ENCODE results near the gene SYT1. TPM values are rescaled to one million over a fixed set of nuclear protein-coding genes. Genes with fewer than 3 reads are reported as not detected.

The SYT1 gene
- total and polyA plus RNA-seq, 8 donors, result under 0.01 to 11.4 (median 0.88) TPM

DNA sequence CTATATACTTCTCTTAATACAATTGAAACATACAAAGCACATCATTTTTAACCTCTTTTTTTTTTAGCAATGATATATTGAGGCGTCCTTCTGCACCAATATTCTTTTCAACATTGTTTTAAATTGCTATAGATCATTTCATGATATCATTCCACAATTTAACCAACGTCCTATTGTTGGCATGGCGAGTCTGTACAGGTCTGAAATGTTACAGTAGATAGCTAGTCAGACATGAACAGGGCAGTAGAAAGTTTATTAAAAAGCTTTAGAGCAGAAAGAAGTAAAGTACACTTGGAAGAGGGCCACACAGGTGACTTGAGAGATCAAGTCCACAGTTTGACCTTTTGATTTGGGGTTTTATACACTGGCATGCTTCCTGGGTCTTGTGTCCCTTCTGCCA lies 547.2 kb downstream of the SYT1 start:
- Histone ChIP-seq H3K4me3 (no peak overlapping the region), H3K36me3 (no peaks in the 10 kb centered on the region), H3K9me3 (no peaks in the 10 kb centered on the region), H3K27me3 (no peaks in the 10 kb centered on the region), H3K4me1 (peaks cover 9 to 32% (median 15%) of the 10 kb centered on the region in 4 donors), H3K27ac (no peak overlapping the region)
- intact Hi-C loops (cut with DNase I; ENCODE audit: low total_unique reads), result no loop called here
- WGBS, 5 donors, result 56 to 81% (median 66%) methylated on average over 3 of the region's 3 CpGs
- no peak for DNase-seq
- TF ChIP-seq, protein P1, sequence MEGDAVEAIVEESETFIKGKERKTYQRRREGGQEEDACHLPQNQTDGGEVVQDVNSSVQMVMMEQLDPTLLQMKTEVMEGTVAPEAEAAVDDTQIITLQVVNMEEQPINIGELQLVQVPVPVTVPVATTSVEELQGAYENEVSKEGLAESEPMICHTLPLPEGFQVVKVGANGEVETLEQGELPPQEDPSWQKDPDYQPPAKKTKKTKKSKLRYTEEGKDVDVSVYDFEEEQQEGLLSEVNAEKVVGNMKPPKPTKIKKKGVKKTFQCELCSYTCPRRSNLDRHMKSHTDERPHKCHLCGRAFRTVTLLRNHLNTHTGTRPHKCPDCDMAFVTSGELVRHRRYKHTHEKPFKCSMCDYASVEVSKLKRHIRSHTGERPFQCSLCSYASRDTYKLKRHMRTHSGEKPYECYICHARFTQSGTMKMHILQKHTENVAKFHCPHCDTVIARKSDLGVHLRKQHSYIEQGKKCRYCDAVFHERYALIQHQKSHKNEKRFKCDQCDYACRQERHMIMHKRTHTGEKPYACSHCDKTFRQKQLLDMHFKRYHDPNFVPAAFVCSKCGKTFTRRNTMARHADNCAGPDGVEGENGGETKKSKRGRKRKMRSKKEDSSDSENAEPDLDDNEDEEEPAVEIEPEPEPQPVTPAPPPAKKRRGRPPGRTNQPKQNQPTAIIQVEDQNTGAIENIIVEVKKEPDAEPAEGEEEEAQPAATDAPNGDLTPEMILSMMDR (IDR thresholded peaks at IDR 0.05), result no peak

DNA sequence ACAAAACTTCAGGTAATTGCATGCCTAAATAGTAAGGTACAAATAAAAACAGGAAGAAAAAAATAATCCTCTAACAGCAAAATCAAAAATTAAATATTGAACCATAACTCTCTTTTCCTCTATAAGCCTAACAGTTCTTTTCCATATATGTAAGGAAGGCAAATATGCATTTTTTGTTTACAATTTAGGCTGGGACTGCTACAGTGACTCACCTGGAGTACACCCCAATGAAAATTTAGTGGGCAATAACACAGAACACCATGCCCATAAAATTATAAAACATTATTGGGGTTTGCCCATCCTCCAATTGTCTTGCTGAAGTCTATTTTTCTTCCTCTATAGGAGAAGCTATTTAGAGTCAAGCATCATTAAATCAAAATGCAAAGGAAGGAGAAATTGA lies 549.2 kb downstream of the SYT1 start:
- Histone ChIP-seq H3K27me3 (no peaks in the 10 kb centered on the region), H3K4me1 (peaks cover 5 to 22% (median 12%) of the 10 kb centered on the region in 4 donors), H3K9me3 (no peaks in the 10 kb centered on the region), H3K4me3 (no peak overlapping the region), H3K36me3 (no peaks in the 10 kb centered on the region), H3K27ac (peak overlapping the region in 1 of 5 donors; percentile 5)
- no peak for DNase-seq
- TF ChIP-seq, protein P1 (IDR thresholded peaks at IDR 0.05), result no peak
- TF ChIP-seq POLR2A (IDR thresholded peaks at IDR 0.05) (no peak), POLR2AphosphoS5 (IDR thresholded peaks at IDR 0.05) (no peak), EP300 (IDR thresholded peaks at IDR 0.05) (no peak)
- intact Hi-C loops (cut with DNase I; ENCODE audit: low total_unique reads), result no loop called here

DNA sequence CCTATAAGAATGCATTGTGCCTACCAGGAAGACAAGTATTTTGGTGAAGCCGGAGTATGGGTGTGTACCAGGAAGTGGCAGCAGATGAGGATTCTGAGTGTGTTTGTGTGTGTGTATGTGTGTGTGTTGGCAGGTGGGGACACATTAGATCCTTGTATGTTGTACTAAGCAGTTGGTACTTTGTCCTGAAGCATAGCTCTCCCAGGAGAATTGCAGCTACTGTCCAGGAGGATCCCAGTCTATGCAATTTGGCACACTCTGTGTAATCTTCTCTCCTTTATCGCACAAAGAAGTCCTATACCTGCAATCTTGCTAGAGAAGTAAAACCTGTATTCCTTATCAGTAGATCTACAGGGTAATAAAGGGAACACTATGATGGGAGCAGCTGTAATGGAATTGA lies 549.7 kb downstream of the SYT1 start:
- intact Hi-C loops (cut with DNase I; ENCODE audit: low total_unique reads), result no loop called here
- H3K4me1 ChIP-seq, result peaks cover 5 to 19% (median 12%) of the 10 kb centered on the region in 4 donors
- WGBS, 5 donors, result 29 to 63% (median 42%) methylated on average over 2 of the region's 2 CpGs
- no peaks in the 10 kb centered on the region for H3K9me3 ChIP-seq
- H3K27ac ChIP-seq, result peak overlapping the region in 2 of 5 donors; percentile 5 to 69
- no peaks in the 10 kb centered on the region for H3K36me3 ChIP-seq
- TF ChIP-seq POLR2AphosphoS5 (IDR thresholded peaks at IDR 0.05) (peak in 2 of 3 donors; percentile 27 to 61), EP300 (IDR thresholded peaks at IDR 0.05) (no peak), POLR2A (IDR thresholded peaks at IDR 0.05) (no peak)
- TF ChIP-seq, protein P1 (IDR thresholded peaks at IDR 0.05), result no peak
- H3K27me3 ChIP-seq, result no peaks in the 10 kb centered on the region
- DNase-seq, result peak in 1 of 2 donors; percentile 43
- H3K4me3 ChIP-seq, result no peak overlapping the region

DNA sequence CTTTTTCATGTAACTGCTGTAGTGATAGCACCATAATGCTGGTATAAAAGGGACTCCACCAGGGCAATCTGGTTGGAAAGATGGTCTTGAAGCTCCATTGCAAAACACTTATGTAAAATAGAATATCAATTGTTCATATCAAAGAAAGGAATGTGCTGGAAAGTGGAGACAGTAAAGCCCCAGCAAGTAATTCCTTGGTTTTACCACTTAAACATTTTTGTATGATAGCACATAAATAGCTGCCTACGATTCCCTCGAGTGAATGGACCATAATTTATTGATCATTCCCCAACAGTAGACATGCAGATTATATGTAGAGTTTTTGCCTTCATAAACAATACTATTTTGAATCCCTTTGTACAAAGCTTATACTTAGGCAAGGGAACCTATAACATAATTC lies 550.7 kb downstream of the SYT1 start:
- Histone ChIP-seq H3K36me3 (no peaks in the 10 kb centered on the region), H3K27me3 (no peaks in the 10 kb centered on the region), H3K4me1 (peaks cover 8 to 25% (median 15%) of the 10 kb centered on the region in 4 donors), H3K4me3 (no peak overlapping the region), H3K9me3 (no peaks in the 10 kb centered on the region), H3K27ac (peak overlapping the region in 4 of 5 donors; percentile 22 to 75 (median 50))
- TF ChIP-seq POLR2A (IDR thresholded peaks at IDR 0.05) (no peak), EP300 (IDR thresholded peaks at IDR 0.05) (no peak), POLR2AphosphoS5 (IDR thresholded peaks at IDR 0.05) (no peak)
- TF ChIP-seq, protein P1 (IDR thresholded peaks at IDR 0.05), result no peak
- intact Hi-C loops (cut with DNase I; ENCODE audit: low total_unique reads), result no loop called here
- DNase-seq, result no peak
- 22 to 49% (median 30%) methylated on average over 2 of the region's 2 CpGs for WGBS, 5 donors
